GM04503 (cell line): ENCODE measurements around the gene PHF12.

Experiments
- DNase-seq: peaks from one replicate; pipeline ENCODE4 v3.0.0-alpha.2; 2012; ENCODE audit warnings: low read depth

Gene PHF12

GRCh38 chr17:28975031-28975430, 23.7 kb upstream of the PHF12 start:
- no peak for DNase-seq

- no peak for DNase-seq
These were observed 23.1 kb upstream of the PHF12 start for GRCh38 chr17:28974451-28974850.

DNA sequence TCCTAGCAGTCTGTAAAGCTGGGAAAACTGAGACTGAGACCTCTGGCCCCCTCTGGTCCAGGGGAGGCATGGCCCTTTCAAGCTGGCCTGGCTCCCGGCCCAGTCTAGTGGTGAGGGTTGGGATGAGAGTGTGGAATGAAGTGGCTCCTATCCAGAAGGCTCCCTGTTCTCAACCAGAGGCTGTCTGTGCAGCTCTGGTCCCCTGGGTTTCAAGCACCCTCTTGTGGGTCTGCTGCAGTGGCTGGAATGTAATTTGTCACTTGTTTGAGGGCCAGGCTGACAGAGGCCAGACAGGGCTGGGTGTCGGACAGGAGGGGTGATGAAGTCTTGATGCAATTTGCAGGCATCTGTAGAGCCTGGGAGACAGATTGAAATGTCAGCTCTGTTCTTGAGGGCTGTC, 22.1 kb upstream of the PHF12 start:
- DNase-seq = no peak

DNA sequence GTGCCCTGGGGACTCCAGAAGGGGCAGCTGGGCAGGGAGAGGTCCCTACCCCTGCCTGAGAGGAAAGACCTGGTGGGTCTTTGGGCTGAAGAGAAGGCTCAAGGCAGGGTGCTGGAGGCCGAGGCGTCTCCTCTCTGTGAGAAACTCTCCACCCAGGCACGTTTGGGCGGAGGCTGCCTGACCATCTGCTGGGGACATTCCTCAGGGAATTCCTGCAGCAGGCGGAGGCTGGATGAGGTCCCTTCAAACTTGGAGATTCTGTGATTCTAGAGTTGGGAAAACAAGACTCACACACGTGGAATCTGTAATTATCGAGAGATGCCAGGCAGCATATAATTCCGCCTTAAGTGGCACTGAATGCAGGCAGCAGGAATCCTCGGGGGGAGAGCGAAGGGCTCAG, 21.1 kb upstream of the PHF12 start:
- no peak for DNase-seq

- no peak for DNase-seq
These were observed 19.6 kb upstream of the PHF12 start for GRCh38 chr17:28970879-28971278.

GRCh38 chr17:28969706-28970393, 18.5 kb upstream of the PHF12 start:
- DNase-seq = no peak

- DNase-seq = no peak
These were observed 17.6 kb upstream of the PHF12 start for GRCh38 chr17:28968914-28969295.

DNA sequence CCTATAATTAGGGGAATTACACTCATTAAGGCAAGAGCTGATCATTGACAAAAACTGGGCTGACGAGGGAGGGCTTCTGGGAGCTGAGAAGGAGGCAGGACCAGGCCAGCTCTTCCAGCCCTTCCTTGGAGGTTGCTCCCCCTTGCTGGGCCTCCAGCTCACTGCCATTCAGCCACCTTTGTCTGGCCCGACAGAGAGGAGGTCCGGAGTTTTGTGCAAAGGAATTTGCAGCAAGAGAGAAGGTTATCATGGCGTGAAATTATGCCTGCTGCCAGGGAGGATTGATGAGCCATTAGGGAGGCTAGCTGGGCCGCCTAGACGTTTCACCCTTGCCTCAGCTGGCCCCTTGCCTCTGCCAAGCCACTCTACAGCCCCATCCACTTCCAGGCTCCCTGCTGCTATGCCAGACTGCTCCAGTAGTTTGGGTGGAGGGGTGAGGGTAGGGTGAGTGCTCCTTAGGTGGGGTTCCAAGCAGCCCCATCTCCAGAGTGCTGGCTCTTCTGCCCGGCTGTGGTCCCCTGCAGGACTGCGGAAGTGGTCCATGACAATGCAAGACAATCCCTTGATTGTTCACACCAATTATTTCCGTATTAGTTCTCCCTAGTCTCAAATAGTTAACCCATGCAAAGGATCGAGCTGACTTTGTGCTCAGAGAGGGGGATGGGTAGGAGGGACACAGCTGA, 17.1 kb upstream of the PHF12 start:
- DNase-seq = no peak

DNA sequence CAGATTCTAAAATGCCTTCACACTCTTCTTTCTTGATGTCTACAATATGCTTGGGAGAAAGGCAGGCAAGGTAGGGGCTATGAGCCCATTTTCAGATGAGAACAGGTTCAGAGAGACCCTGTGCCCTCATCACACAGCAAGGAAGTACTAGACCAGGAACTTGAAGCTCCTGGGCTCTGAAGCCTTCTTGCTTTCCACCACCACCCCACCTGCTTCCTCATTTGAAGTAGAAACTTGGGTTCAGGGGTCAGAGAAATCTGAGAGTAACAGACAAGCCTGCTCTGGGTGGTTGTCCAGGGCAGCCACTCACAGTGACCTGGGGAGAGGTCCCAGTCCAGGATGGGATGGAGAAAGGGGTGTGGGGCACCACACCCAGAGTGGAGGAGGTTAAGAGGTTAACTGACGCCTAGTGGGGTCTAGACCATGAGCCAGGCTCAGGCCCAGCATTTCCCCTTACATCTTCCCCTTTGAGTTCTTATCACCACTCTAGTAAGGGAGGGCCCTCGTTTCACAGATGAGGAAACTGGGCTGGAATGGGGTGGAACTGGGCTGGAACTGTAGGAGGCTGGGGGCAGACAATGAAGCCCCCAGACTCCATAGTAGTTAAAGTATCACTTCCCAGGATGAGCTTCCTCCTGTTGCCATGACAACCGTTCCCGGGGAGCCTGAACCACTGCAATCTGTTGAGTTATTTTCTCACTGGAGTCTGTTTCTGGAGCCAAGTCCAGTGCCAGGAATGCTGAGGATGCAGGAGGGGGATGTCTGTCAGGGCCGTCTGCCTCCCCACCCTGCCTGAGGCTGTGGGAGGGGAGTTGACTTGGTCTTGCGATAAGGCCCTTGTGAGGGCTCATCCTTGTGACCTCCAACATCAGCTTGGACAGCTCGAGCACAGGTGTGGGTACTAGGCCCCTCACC, 16.2 kb upstream of the PHF12 start:
- no peak for DNase-seq

DNA sequence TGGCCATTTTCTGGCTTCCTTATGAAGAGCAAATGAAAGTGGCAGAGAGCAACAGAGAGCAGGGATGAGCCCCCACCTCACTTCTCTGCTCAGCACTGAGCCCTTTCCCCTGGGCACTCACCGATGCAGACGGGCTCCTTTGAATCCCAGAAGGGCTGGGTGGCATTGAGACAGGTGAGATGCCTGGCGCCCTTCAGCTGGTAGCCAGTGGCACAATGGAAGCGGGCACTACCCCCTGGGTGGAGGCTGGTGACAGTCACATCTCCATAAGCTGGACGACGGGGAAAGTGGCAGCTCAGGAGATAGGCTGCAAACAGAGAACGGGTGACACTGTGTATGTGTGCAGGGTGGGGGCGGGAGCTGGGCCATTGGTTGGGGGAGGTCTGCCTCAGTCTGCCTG, 12.5 kb upstream of the PHF12 start:
- DNase-seq = no peak

GRCh38 chr17:28963055-28963611, 11.8 kb upstream of the PHF12 start:
- no peak for DNase-seq

GRCh38 chr17:28961391-28961790, 10.1 kb upstream of the PHF12 start:
- no peak for DNase-seq

GRCh38 chr17:28960256-28961061, 9.1 kb upstream of the PHF12 start:
- no peak for DNase-seq

DNA sequence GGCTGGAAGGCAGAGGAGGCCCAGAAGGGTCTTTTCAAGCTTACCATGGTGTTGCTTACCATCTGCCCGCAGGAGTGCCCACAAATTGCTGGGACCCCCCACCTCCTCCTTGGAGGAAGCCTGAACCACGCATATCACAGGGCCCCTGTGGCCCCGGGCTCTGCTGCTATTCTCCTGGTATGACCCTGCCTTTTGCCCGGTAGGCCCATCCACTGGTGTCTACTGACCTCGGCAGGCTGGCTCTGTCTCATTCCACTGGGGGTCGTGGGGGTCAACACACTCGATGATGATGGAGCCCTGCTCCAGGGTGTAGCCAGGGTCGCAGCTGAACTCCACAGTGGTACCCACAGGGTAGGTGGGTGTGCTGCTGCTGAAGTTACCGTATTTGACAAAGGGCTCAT, 8.2 kb upstream of the PHF12 start:
- DNase-seq = no peak

DNA sequence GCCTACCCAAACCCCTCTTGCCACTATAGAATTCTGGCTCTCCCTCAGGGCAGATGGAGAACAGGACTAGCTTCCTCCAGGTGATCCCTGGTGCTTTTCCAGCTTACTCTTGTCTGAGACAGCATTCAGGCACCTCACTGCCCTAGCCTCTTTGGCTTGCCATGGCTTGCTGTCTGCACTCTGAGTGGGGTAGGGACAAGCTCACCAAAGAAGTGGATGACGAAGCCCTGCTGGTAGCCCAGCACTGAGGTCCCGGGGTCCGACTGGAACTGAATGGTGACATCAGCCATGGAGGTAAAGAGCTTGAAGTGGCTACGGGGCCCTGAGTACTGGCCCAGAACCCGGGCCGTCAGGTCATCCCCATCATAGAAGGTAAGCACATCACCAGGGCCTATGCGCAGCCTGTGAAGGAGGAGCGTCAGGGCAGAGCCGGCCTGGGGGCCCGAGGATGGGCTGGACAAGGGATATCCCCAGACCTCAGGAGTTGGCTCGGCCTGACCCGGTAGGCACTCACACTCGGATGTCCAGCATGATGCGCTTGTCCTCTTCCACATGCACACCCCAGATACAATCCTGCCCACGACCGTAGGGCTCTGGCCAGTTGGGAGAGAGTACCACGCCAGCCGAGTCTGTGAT, 7.6 kb upstream of the PHF12 start:
- DNase-seq = no peak

DNA sequence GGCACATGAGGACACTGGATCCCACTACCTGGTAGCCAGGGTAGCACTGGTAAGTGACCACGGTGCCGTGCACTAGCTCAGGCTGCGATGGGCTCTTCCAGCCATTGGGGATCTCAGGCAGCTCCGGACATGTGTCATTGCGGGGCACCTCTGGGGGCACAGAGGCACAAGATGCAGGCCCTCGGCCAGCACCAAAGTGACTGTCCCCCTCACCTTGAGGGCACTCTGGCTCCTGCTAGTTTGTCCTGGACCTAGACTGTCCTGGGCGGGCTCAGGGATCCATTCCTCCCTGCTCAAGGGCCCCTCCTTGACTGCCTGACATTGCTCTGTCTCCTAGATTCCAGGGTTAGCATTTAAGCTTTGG, 6.7 kb upstream of the PHF12 start:
- no peak for DNase-seq

DNA sequence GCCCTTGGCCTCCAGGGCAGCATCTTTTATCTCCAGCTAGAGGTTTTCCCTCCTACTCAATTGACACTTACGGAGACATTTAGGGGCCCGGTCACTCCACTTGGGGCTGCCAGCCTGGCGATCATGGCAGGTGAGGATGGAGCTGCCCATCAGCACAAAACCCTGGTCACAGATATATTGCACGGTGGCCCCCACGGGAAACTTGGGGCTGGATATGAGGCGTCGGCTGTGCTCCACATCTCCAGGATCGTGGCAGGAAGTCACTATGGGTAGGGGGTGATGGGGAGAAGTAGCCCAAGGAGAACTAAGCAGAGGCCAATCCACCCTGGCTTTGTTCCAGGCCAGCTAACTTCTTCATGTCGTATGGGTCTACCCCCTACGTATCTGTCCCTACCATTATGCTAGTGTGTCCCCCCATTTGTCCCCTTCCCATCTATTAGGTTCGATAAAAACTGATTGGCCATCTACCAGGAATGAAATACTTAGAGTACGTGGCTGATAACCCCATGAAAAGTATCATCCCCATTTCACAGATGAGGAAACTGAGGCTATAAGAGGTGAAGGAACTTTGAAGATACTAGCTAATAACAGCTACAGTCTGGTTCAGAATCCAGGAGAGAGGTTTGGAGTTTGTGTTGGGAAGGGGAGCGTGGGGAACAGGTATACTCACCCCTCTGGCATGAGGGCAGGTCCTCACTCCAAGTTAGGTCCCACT, 6.1 kb upstream of the PHF12 start:
- DNase-seq = no peak

GRCh38 chr17:28956861-28957260, 5.5 kb upstream of the PHF12 start:
- no peak for DNase-seq

GRCh38 chr17:28956112-28956511, 4.8 kb upstream of the PHF12 start:
- no peak for DNase-seq

DNA sequence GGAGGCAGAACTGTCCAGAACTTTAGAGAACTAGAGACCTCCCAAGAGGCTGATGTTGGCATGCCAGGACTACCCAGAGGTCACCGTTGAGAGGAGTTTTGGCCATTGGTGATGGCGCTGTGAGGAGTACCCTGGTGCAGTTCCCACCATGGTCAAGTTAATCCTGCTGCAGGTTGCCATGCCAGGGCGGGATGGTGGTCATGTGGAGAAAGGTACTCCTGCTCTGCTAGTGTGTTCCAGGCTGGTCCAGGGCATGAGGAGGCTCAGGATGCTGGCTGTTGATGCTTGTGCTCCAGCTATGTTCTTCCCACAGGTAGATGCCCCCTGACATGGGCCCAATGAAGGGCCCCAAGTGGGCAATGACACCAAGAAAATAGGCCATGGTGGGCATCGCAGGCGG, 4.1 kb upstream of the PHF12 start:
- no peak for DNase-seq

GRCh38 chr17:28954886-28955285, 3.6 kb upstream of the PHF12 start:
- no peak for DNase-seq
